Type B pancreatic cell (in vitro differentiated cells): Measurements from ENCODE around the gene CDK9. TPM values are rescaled to one million over a fixed set of nuclear protein-coding genes. Genes with fewer than 3 reads are reported as not detected.

ENCODE experiments used
- DNase-seq: peaks from one replicate; pipeline ENCODE4 v3.0.0; 2021; ENCODE audit warnings: mixed read lengths; ENCODE audit not compliant: unreplicated experiment; ENCODE audit errors: extremely low spot score
- H3K27ac Mint-ChIP-seq: 2 replicates; pipeline ENCODE4 v1.8.0; 2021; ENCODE audit warnings: mild to moderate bottlenecking, mixed read lengths
- H3K27me3 Mint-ChIP-seq: 2 replicates; pipeline ENCODE4 v1.8.0; 2021; ENCODE audit warnings: mixed read lengths
- H3K36me3 Mint-ChIP-seq: 2 replicates; pipeline ENCODE4 v1.8.0; 2021; ENCODE audit warnings: mixed read lengths
- H3K4me1 Mint-ChIP-seq: one replicate; pipeline ENCODE4 v1.8.0; 2021; ENCODE audit warnings: mixed read lengths; ENCODE audit not compliant: unreplicated experiment
- H3K4me3 Mint-ChIP-seq: 2 replicates; pipeline ENCODE4 v1.8.0; 2021; ENCODE audit warnings: mild to moderate bottlenecking, mixed read lengths
- H3K9me3 Mint-ChIP-seq: 2 replicates; pipeline ENCODE4 v1.8.0; 2021; ENCODE audit warnings: mixed read lengths
- total RNA-seq: library from RNA; stranded (reverse); gene quantifications from 2 replicates; pipeline ENCODE4 v1.2.1, GENCODE V29; 2021; ENCODE audit warnings: low replicate concordance
- TF ChIP-seq, protein P1 (sequence below): fragments of 200-600 bp; sonication (generic); conservative IDR thresholded peaks from 2 replicates; pipeline ENCODE4 v1.5.0; 2021; ENCODE audit warnings: antibody characterized with exemption, mild to moderate bottlenecking

CDK9 gene
- total RNA-seq, 1 donor from 2014 or later: 77.3 TPM

- Mint-ChIP-seq H3K27ac (no peak overlapping the region), H3K9me3 (no peaks in the 10 kb centered on the region), H3K4me3 (peak overlapping the region; percentile 41), H3K27me3 (no peaks in the 10 kb centered on the region), H3K36me3 (peaks cover 4% of the 10 kb centered on the region), H3K4me1 (peaks cover 22% of the 10 kb centered on the region)
- no peak for DNase-seq
- TF ChIP-seq, protein P1, sequence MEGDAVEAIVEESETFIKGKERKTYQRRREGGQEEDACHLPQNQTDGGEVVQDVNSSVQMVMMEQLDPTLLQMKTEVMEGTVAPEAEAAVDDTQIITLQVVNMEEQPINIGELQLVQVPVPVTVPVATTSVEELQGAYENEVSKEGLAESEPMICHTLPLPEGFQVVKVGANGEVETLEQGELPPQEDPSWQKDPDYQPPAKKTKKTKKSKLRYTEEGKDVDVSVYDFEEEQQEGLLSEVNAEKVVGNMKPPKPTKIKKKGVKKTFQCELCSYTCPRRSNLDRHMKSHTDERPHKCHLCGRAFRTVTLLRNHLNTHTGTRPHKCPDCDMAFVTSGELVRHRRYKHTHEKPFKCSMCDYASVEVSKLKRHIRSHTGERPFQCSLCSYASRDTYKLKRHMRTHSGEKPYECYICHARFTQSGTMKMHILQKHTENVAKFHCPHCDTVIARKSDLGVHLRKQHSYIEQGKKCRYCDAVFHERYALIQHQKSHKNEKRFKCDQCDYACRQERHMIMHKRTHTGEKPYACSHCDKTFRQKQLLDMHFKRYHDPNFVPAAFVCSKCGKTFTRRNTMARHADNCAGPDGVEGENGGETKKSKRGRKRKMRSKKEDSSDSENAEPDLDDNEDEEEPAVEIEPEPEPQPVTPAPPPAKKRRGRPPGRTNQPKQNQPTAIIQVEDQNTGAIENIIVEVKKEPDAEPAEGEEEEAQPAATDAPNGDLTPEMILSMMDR: peak; percentile 60
Observed at GRCh38 chr9:127805620-127806019, 19.8 kb downstream of the CDK9 start.

DNA sequence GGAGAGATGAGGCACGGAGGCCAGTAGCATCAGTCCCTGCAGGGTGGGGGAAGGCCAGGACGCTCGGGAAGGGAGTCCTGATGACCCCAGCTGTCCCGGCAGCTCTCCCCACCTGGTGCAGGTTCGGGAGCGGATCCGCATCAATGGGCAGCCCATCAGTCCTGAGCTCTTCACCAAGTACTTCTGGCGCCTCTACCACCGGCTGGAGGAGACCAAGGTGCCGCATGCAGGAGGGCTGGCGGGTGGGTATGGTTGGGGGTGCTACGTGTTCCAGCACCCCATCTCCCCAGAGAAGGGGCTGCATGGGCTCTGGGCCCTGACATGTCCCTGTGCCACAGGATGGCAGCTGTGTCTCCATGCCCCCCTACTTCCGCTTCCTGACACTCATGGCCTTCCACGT lies 21.0 kb downstream of the CDK9 start:
- peaks cover 4% of the 10 kb centered on the region for H3K36me3 Mint-ChIP-seq

DNA sequence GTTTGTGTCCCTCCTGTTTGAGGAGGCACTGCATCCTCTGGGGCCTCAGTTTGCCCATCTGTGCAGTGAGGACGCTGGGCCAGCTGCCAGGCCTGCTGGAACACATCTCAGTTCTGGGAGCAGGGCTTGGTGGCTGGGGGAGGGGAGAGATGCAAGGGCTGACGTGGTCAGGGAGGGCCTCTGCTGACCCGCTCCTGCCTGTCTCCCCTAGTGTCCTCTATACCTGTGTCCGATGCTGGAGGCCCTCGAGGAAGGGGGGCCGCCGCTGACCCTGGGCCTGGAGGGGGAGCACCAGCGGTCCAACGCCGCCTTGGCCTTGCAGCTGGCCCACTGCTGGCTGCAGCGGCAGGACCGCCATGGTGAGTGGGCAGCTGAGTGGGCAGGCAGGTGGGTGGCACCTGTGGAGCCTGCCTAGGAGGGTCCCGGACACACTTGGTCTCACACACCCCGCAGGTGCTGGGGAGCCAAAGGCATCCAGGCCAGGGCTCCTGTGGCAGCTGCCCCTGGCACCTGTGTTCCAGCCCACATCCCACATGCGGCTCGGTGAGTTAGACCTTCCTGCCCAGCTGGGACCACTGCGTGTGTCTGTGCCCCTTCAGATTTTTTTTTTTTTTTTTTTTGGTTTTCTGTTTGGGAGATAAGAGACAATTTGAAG lies 22.6 kb downstream of the CDK9 start:
- DNase-seq: no peak
- H3K9me3 Mint-ChIP-seq: no peaks in the 10 kb centered on the region
- H3K27ac Mint-ChIP-seq: no peak overlapping the region
- TF ChIP-seq, protein P1: no peak
- H3K4me3 Mint-ChIP-seq: no peak overlapping the region
- peaks cover 4% of the 10 kb centered on the region for H3K36me3 Mint-ChIP-seq
- peaks cover 12% of the 10 kb centered on the region for H3K4me1 Mint-ChIP-seq
- no peaks in the 10 kb centered on the region for H3K27me3 Mint-ChIP-seq

More for the DNA sequence above, 21.0 kb downstream of the CDK9 start:
- no peak overlapping the region for H3K4me3 Mint-ChIP-seq
- peaks cover 17% of the 10 kb centered on the region for H3K4me1 Mint-ChIP-seq
- no peak for DNase-seq
- no peak overlapping the region for H3K27ac Mint-ChIP-seq
- H3K27me3 Mint-ChIP-seq: no peaks in the 10 kb centered on the region
- TF ChIP-seq, protein P1: no peak
- no peaks in the 10 kb centered on the region for H3K9me3 Mint-ChIP-seq

DNA sequence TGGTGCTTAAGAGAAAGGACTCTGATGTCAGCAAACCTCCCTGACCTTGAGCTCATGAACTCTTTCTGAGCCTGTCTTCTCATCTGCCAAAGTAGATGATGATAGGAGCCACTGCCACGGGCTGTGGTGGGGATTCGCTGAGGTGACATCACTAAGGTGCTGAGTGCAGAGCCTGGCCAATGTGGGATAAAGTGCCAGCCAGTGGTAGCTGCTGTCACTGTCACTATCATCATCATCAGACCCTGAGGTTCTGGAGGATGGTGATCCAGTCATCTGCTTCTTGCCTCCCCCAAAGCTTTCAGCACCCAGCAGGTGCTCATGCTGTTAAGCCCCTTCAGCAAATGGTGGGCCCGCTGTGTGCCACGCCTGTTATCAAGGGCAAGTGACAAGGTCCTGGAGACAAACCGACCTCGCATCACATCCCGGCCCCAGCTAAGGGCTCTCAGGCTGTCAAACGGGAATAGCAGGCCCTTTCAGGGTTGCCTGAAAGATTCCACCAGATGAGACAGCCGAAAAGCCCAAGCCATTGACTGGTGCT lies 23.2 kb downstream of the CDK9 start:
- TF ChIP-seq, protein P1: no peak
- H3K4me3 Mint-ChIP-seq: peak overlapping the region; percentile 77
- H3K4me1 Mint-ChIP-seq: peaks cover 12% of the 10 kb centered on the region
- H3K27me3 Mint-ChIP-seq: no peaks in the 10 kb centered on the region
- no peak overlapping the region for H3K27ac Mint-ChIP-seq
- H3K9me3 Mint-ChIP-seq: no peaks in the 10 kb centered on the region
- peaks cover 4% of the 10 kb centered on the region for H3K36me3 Mint-ChIP-seq
- DNase-seq: no peak

GRCh38 chr9:127809540-127810377 lies 23.9 kb downstream of the CDK9 start:
- peaks cover 12% of the 10 kb centered on the region for H3K4me1 Mint-ChIP-seq
- H3K9me3 Mint-ChIP-seq: no peaks in the 10 kb centered on the region
- H3K27ac Mint-ChIP-seq: no peak overlapping the region
- peak overlapping the region; percentile 77 for H3K4me3 Mint-ChIP-seq
- no peaks in the 10 kb centered on the region for H3K27me3 Mint-ChIP-seq
- no peak for DNase-seq
- H3K36me3 Mint-ChIP-seq: peaks cover 4% of the 10 kb centered on the region
- TF ChIP-seq, protein P1: no peak
